Stomach (tissue), 9 donors: ENCODE results near the gene GULP1. TPM values are rescaled to one million over a fixed set of nuclear protein-coding genes. Genes with fewer than 3 reads are reported as not detected.

Source experiments
- DNase-seq, 2 donors: peaks; one replicate each; pipeline versions ENCODE4 v3.0.0 to v3.0.0-alpha.2; 2013 to 2019
- H3K27ac ChIP-seq, 5 donors: fragments of 200-600 bp in 4 of 5; sonication (generic) in 4 of 5; one replicate each; pipeline ENCODE4 v1.5.1; 2013 to 2019; ENCODE audit warnings: mild to moderate bottlenecking in 1 of 5, moderate library complexity in 1 of 5
- H3K27me3 ChIP-seq, 3 donors: fragments of 200-600 bp; sonication (generic); one replicate each; pipeline ENCODE4 v1.5.1; 2017 to 2019; ENCODE audit warnings: mixed run types in 1 of 3
- H3K36me3 ChIP-seq, 4 donors: fragments of 200-600 bp; sonication (generic); 1 replicate in 3 of 4; 2 replicates in 1 of 4; pipeline ENCODE4 v1.5.1; 2016 to 2019
- H3K4me1 ChIP-seq, 4 donors: fragments of 200-600 bp; sonication (generic); one replicate each; pipeline ENCODE4 v1.5.1; 2016 to 2019
- H3K4me3 ChIP-seq, 4 donors: fragments of 200-600 bp; sonication (generic) in 3 of 4; one replicate each; pipeline ENCODE4 v1.5.1; 2016 to 2019; ENCODE audit warnings: mild to moderate bottlenecking in 1 of 4
- H3K9me3 ChIP-seq, 4 donors: fragments of 200-600 bp; sonication (generic); one replicate each; pipeline ENCODE4 v1.5.1; 2016 to 2019
- EP300 ChIP-seq: sonication (generic); formaldehyde crosslinking; IDR thresholded peaks from one replicate; pipeline ENCODE4 v1.6.1; 2017; ENCODE audit warnings: antibody characterized with exemption
- POLR2A ChIP-seq, 4 donors: fragments of 450-650 bp; IDR thresholded peaks; one replicate each; pipeline ENCODE4 v1.6.1; 2016; ENCODE audit warnings: antibody characterized with exemption in 4 of 4, control low read depth in 2 of 4, mild to moderate bottlenecking in 1 of 4, moderate library complexity in 1 of 4
- POLR2AphosphoS5 ChIP-seq, 3 donors: sonication (generic); formaldehyde crosslinking; IDR thresholded peaks; one replicate each; pipeline ENCODE4 v1.6.1; 2016; ENCODE audit warnings: antibody characterized with exemption in 3 of 3
- WGBS, 5 donors: extraction: QIAGEN DNeasy Blood & Tissue Kit in 3 of 5; methylation state at CpG; one replicate each; pipeline versions ENCODE4 v1.1.5 to v1.1.7; 2013 to 2018; 5-methylcytosine and 5-hydroxymethylcytosine counted together
- intact Hi-C: fragments of 100-400 bp; cut with DNase I; formaldehyde crosslinking; loops from one replicate; pipeline ENCODE4 v1.15.1; 2023; ENCODE audit warnings: low total_unique reads
- polyA plus RNA-seq, 3 donors: library from polyadenylated mRNA; stranded (reverse); fragments of 200-250 nt; gene quantifications; one replicate each; pipeline ENCODE4 v1.2.3, GENCODE V29; 2013
- total RNA-seq, 5 donors: library from RNA; depleted of rRNA; stranded (reverse); fragments of >200 nt; gene quantifications; one replicate each; pipeline versions ENCODE4 v1.1.0 to v1.2.3, GENCODE V29; 2014 to 2016
- TF ChIP-seq, protein P1 (sequence below), 7 experiments: fragments of 450-650 bp in 4 of 7; fragments of 200-600 bp in 3 of 7; sonication (generic) in 3 of 7; IDR thresholded peaks; one replicate each; pipeline ENCODE4 v1.5.1; 2016 to 2019; ENCODE audit warnings: antibody characterized with exemption in 7 of 7, control low read depth in 2 of 7, mild to moderate bottlenecking in 1 of 7
- donor health status: healthy with polysubstance abuse.
- donor health status: Bipolar disorder and iron deficiency.
- donor health status: healthy.

The GULP1 gene
- total and polyA plus RNA-seq, 8 donors: 4.9 to 179 (median 32.8) TPM

DNA sequence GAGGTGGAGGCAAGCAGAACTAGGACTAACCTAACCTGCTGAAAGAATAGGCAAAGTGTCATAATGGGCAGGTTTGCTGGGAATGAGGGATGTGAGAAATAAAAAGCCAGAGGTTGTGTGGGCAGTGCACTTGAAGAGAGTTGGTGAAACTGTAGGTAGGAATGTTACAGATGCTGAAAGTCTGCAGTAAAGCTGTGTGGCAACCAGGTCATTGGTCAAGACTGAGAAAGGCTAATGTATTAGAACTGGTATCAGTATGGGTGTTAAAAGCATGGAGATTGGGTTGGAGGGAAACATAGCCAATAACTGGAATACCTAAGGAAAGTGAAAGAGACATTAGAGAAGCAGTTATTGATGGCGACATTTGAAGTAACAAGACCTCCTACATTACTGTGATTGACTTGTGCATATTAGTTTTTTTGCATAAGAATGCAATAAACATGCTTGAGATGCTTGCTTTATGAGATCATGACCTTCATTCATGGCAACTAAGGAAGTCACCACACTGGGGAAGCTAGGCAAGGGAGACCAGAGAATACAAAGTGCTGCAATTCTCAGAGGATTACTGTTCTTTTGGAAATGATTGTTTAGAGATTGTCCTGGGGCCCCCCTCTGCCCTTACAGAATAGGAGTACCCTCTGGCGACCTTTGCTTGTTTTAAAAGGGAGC is 11.8 kb downstream of the GULP1 start:
- no peak for DNase-seq
- no peak for TF ChIP-seq POLR2AphosphoS5 (IDR thresholded peaks at IDR 0.05)
- TF ChIP-seq, protein P1, sequence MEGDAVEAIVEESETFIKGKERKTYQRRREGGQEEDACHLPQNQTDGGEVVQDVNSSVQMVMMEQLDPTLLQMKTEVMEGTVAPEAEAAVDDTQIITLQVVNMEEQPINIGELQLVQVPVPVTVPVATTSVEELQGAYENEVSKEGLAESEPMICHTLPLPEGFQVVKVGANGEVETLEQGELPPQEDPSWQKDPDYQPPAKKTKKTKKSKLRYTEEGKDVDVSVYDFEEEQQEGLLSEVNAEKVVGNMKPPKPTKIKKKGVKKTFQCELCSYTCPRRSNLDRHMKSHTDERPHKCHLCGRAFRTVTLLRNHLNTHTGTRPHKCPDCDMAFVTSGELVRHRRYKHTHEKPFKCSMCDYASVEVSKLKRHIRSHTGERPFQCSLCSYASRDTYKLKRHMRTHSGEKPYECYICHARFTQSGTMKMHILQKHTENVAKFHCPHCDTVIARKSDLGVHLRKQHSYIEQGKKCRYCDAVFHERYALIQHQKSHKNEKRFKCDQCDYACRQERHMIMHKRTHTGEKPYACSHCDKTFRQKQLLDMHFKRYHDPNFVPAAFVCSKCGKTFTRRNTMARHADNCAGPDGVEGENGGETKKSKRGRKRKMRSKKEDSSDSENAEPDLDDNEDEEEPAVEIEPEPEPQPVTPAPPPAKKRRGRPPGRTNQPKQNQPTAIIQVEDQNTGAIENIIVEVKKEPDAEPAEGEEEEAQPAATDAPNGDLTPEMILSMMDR (IDR thresholded peaks at IDR 0.05): no peak
- no peak for TF ChIP-seq EP300
- TF ChIP-seq POLR2A (IDR thresholded peaks at IDR 0.05): no peak
- Histone ChIP-seq H3K9me3 (peaks cover 0 to 4% (median 0%) of the 10 kb centered on the region in 4 donors), H3K27ac (no peak overlapping the region), H3K4me1 (peaks cover 0 to 22% (median 7%) of the 10 kb centered on the region in 4 donors), H3K36me3 (no peaks in the 10 kb centered on the region), H3K27me3 (no peaks in the 10 kb centered on the region), H3K4me3 (no peak overlapping the region)
- intact Hi-C loops: no loop called here
- WGBS, 5 donors: 87 to 93% (median 91%) methylated on average over 2 of the region's 2 CpGs

DNA sequence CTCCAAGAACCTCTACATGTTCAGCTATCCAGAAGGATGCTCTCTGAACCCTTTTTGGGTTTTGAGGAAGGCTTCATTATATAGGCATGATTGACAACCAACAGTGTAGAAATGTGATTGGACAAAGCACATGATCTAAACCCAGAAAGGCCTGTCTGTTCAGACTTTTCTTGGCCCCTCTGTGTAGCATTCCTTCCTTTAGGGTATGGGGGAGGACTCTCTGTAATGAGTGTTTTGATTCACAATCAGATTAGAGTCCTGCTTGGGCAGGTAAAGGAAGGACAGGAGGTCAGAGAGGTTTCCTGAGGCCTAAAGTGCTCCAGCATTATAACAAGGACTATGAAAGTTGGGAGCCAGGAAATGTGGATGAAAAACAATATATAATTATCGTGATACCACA is 13.6 kb downstream of the GULP1 start:
- TF ChIP-seq POLR2A (IDR thresholded peaks at IDR 0.05) (no peak), EP300 (no peak), POLR2AphosphoS5 (IDR thresholded peaks at IDR 0.05) (no peak)
- TF ChIP-seq, protein P1 (IDR thresholded peaks at IDR 0.05): no peak
- Histone ChIP-seq H3K4me1 (peaks cover 0 to 22% (median 7%) of the 10 kb centered on the region in 4 donors), H3K36me3 (no peaks in the 10 kb centered on the region), H3K27ac (no peak overlapping the region), H3K4me3 (no peak overlapping the region), H3K27me3 (no peaks in the 10 kb centered on the region), H3K9me3 (no peaks in the 10 kb centered on the region)
- intact Hi-C loops: no loop called here
- DNase-seq: no peak
- WGBS, 5 donors: 91 to 97% (median 96%) methylated on average over 1 of the region's 1 CpG

DNA sequence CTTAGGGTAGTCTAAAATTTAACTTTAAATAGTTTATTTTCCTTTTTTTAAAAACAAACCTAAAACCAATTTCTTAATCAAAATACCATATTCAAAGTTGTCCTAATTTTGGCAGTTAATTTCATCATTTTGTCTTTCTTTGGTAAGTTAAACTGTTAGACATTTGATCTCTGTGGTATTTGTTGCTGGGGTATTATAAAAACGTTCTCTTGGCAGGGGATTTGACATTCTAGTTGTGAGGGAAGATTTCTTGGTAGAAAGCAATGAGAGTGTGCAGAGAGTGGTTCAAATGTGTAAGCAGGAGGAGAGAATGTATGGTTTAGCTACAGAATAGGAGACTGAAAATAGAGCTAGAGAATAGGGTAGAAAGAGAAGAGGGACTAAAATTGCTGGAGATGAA is 14.6 kb downstream of the GULP1 start:
- intact Hi-C loops: no loop called here
- WGBS, 5 donors: 14 to 22% (median 15%) methylated on average over 1 of the region's 1 CpG

DNA sequence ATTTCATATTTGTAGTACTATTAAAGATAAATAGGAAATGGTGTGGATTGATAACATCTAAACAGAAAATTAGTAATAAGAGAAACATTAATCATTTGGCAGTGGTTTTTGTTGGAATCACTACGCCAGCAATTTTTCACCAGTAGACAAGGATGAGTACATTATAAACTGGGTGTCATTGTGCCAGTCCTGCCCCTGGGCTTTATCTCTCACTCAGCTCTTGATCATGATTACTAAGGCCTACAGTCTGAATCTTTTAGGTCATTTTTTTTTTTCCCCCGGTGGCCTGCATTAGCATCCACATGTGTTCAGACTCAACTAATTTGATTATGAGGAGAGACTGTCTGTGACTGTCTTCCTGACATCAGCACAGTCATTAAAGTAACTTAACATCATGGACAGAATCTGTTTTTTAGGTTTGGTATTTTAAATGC is 16.2 kb downstream of the GULP1 start:
- Histone ChIP-seq H3K4me3 (no peak overlapping the region), H3K36me3 (no peaks in the 10 kb centered on the region), H3K27me3 (no peaks in the 10 kb centered on the region), H3K4me1 (peaks cover 0 to 22% (median 7%) of the 10 kb centered on the region in 4 donors), H3K9me3 (no peaks in the 10 kb centered on the region), H3K27ac (no peak overlapping the region)
- no peak for DNase-seq
- WGBS, 5 donors: 78 to 92% (median 84%) methylated on average over 2 of the region's 2 CpGs
- intact Hi-C loops: no loop called here
- TF ChIP-seq EP300: no peak
- no peak for TF ChIP-seq POLR2A (IDR thresholded peaks at IDR 0.05)
- no peak for TF ChIP-seq POLR2AphosphoS5 (IDR thresholded peaks at IDR 0.05)

More for the DNA sequence above, 14.6 kb downstream of the GULP1 start:
- Histone ChIP-seq H3K27me3 (no peaks in the 10 kb centered on the region), H3K4me3 (no peak overlapping the region), H3K9me3 (no peaks in the 10 kb centered on the region), H3K27ac (no peak overlapping the region), H3K4me1 (peaks cover 0 to 22% (median 7%) of the 10 kb centered on the region in 4 donors), H3K36me3 (no peaks in the 10 kb centered on the region)
- DNase-seq: no peak
- TF ChIP-seq EP300 (no peak), POLR2AphosphoS5 (IDR thresholded peaks at IDR 0.05) (no peak), POLR2A (IDR thresholded peaks at IDR 0.05) (no peak)
- TF ChIP-seq, protein P1 (IDR thresholded peaks at IDR 0.05): no peak

DNA sequence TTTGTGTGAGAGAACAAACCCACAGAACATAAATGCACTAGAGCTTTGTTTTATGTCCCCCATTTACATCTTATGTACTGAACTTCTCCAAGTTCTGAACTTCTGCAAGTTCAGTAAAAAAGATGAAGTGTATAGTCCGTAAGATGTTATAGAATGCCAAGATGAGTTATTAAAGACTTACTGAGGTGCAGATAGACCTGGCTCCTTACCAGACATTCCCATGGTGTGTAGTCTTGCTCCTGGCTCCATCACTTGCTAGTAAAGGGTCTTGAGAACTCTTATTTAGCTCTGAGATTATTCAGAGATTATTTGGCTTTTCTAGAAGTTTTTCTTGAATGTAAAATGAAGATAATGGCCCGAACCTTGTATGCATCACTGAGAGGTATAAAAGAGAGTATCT is 16.8 kb downstream of the GULP1 start:
- no peak for DNase-seq
- Histone ChIP-seq H3K9me3 (peaks cover 0 to 6% (median 0%) of the 10 kb centered on the region in 4 donors), H3K4me3 (no peak overlapping the region), H3K4me1 (peaks cover 0 to 22% (median 7%) of the 10 kb centered on the region in 4 donors), H3K27ac (no peak overlapping the region), H3K36me3 (no peaks in the 10 kb centered on the region), H3K27me3 (no peaks in the 10 kb centered on the region)
- intact Hi-C loops: no loop called here
- 43 to 92% (median 71%) methylated on average over 2 of the region's 2 CpGs for WGBS, 5 donors
- TF ChIP-seq, protein P1 (IDR thresholded peaks at IDR 0.05): no peak
- no peak for TF ChIP-seq EP300
- no peak for TF ChIP-seq POLR2AphosphoS5 (IDR thresholded peaks at IDR 0.05)
- no peak for TF ChIP-seq POLR2A (IDR thresholded peaks at IDR 0.05)
